Sigmoid colon (tissue), 7 donors: ENCODE measurements around the gene KIF22. TPM values are rescaled to one million over a fixed set of nuclear protein-coding genes. Genes with fewer than 3 reads are reported as not detected.
"Not testable (repeated sequence)": the region's sequence is repeated elsewhere in the genome, so short reads cannot be mapped to it uniquely, and the experiment has no call there.

Experiments used
- DNase-seq: peaks from one replicate; pipeline ENCODE4 v3.0.0-alpha.2; 2019
- H3K27ac ChIP-seq, 4 donors: fragments of 200-600 bp; sonication (generic); one replicate each; pipeline ENCODE4 v1.5.1; 2016 to 2019; ENCODE audit warnings: mild to moderate bottlenecking in 1 of 4
- H3K27me3 ChIP-seq, 3 donors: fragments of 200-600 bp; sonication (generic); one replicate each; pipeline ENCODE4 v1.5.1; 2019; ENCODE audit warnings: mild to moderate bottlenecking in 1 of 3
- H3K36me3 ChIP-seq, 4 donors: fragments of 200-600 bp; sonication (generic); one replicate each; pipeline ENCODE4 v1.5.1; 2016 to 2019
- H3K4me1 ChIP-seq, 4 donors: fragments of 200-600 bp; sonication (generic); one replicate each; pipeline ENCODE4 v1.5.1; 2017 to 2019
- H3K4me3 ChIP-seq, 4 donors: fragments of 200-600 bp; sonication (generic); one replicate each; pipeline ENCODE4 v1.5.1; 2017 to 2019; ENCODE audit warnings: mild to moderate bottlenecking in 2 of 4, moderate library complexity in 1 of 4
- H3K9me3 ChIP-seq, 4 donors: fragments of 200-600 bp in 3 of 4; sonication (generic) in 3 of 4; one replicate each; pipeline versions ENCODE4 v1.5.1 to v1.6.1; 2013 to 2019
- CTCF ChIP-seq, 4 experiments: fragments of 450-650 bp in 3 of 4; fragments of 200-600 bp in 1 of 4; IDR thresholded peaks; one replicate each; pipeline ENCODE4 v1.5.1; 2016 to 2019; ENCODE audit warnings: antibody characterized with exemption in 4 of 4, mild to moderate bottlenecking in 3 of 4, moderate library complexity in 2 of 4
- EP300 ChIP-seq, 4 donors: sonication (generic); formaldehyde crosslinking; IDR thresholded peaks; one replicate each; pipeline ENCODE4 v1.6.1; 2017; ENCODE audit warnings: antibody characterized with exemption in 4 of 4
- POLR2A ChIP-seq, 2 donors: fragments of 450-650 bp; IDR thresholded peaks; one replicate each; pipeline ENCODE4 v1.6.1; 2016; ENCODE audit warnings: antibody characterized with exemption in 2 of 2, mild to moderate bottlenecking in 2 of 2, moderate library complexity in 2 of 2
- POLR2AphosphoS5 ChIP-seq, 4 donors: sonication (generic); formaldehyde crosslinking; IDR thresholded peaks; one replicate each; pipeline ENCODE4 v1.6.1; 2017; ENCODE audit warnings: antibody characterized with exemption in 4 of 4
- WGBS, 2 donors: extraction: QIAGEN DNeasy Blood & Tissue Kit; methylation state at CpG; one replicate each; pipeline ENCODE4 v1.1.7; 2013; 5-methylcytosine and 5-hydroxymethylcytosine counted together
- intact Hi-C: fragments of 100-400 bp; cut with DNase I; formaldehyde crosslinking; loops from one replicate; pipeline ENCODE4 v1.15.1; 2023
- polyA plus RNA-seq, 3 donors: library from polyadenylated mRNA; stranded (reverse); fragments of 200-250 nt; gene quantifications; one replicate each; pipeline ENCODE4 v1.2.3, GENCODE V29; 2013
- total RNA-seq, 4 donors: library from RNA; depleted of rRNA; stranded (reverse); fragments of >200 nt; gene quantifications; one replicate each; pipeline ENCODE4 v1.1.0, GENCODE V29; 2016
- donor health status: healthy with polysubstance abuse.
- donor health status: Bipolar disorder and iron deficiency.
- donor health status: healthy.

The KIF22 gene
- total and polyA plus RNA-seq, 7 donors, result 11.5 to 71.5 (median 16.1) TPM

DNA sequence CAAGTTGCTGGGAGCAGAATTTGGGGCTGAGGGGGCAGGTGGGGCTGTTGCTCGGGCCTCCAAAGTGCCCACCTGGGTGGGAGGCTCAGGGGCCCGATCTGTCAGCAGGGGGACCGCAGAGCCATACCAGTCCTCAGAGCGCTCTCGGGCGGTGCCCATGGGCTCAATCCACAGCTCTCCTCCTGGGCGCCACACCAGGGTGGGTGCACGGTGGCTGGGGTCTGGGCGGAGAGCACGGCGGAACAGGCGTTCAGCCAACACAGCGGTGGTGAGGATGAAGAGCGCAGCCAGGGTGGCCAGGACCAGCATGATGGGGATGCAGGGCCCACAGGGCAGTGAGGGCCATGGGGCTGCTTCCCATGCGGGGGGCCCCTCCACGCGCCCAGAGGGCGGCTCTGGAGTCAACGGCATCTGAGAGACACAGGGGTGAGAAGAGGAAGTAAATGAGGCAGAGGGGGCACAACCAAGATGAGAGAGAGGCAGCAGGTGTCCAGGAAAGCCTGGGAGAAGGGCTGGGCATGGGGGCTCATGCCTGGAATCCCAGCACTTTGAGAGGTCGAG is 45.9 kb upstream of the KIF22 start:
- Histone ChIP-seq H3K4me3 (no peak overlapping the region), H3K27ac (no peak overlapping the region), H3K36me3 (no peaks in the 10 kb centered on the region), H3K4me1 (no peaks in the 10 kb centered on the region), H3K27me3 (peaks cover 0 to 5% (median 0%) of the 10 kb centered on the region in 3 donors), H3K9me3 (no peaks in the 10 kb centered on the region)
- 69 to 86% methylated on average over 20 of the region's 20 CpGs for WGBS, 2 donors
- TF ChIP-seq EP300 (IDR thresholded peaks at IDR 0.05) (no peak), POLR2A (IDR thresholded peaks at IDR 0.05) (no peak), CTCF (IDR thresholded peaks at IDR 0.05) (no peak), POLR2AphosphoS5 (IDR thresholded peaks at IDR 0.05) (no peak)
- DNase-seq, result no peak
- intact Hi-C loops, result no loop called here

- no peak for DNase-seq
- peak overlapping the region in 2 of 4 donors; percentile 28 to 40 for H3K4me3 ChIP-seq
- no peaks in the 10 kb centered on the region for H3K36me3 ChIP-seq
- peaks cover 0 to 5% (median 0%) of the 10 kb centered on the region in 3 donors for H3K27me3 ChIP-seq
- WGBS, 2 donors, result 51 to 82% methylated on average over 16 of the region's 16 CpGs
- TF ChIP-seq EP300 (IDR thresholded peaks at IDR 0.05) (no peak), CTCF (IDR thresholded peaks at IDR 0.05) (no peak), POLR2A (IDR thresholded peaks at IDR 0.05) (no peak), POLR2AphosphoS5 (IDR thresholded peaks at IDR 0.05) (no peak)
- peak overlapping the region in 1 of 4 donors; percentile 12 for H3K27ac ChIP-seq
- no peaks in the 10 kb centered on the region for H3K4me1 ChIP-seq
- intact Hi-C loops, result no loop called here
- no peaks in the 10 kb centered on the region for H3K9me3 ChIP-seq
Measured at GRCh38 chr16:29745121-29745852, 45.3 kb upstream of the KIF22 start.

GRCh38 chr16:29745853-29746345 is 44.7 kb upstream of the KIF22 start, which contains the start of gene C16orf54:
Gene C16orf54 (minus strand): TSS chr16:29745990. CDS start chr16:29744951, 1,039 bp downstream.
- intact Hi-C loops, result no loop called here
- no peaks in the 10 kb centered on the region for H3K4me1 ChIP-seq
- no peaks in the 10 kb centered on the region for H3K36me3 ChIP-seq
- 50 to 88% methylated on average over 12 of the region's 12 CpGs for WGBS, 2 donors
- no peaks in the 10 kb centered on the region for H3K9me3 ChIP-seq
- H3K27me3 ChIP-seq, result peaks cover 0 to 5% (median 0%) of the 10 kb centered on the region in 3 donors
- TF ChIP-seq CTCF (IDR thresholded peaks at IDR 0.05) (no peak), POLR2AphosphoS5 (IDR thresholded peaks at IDR 0.05) (no peak), EP300 (IDR thresholded peaks at IDR 0.05) (no peak), POLR2A (IDR thresholded peaks at IDR 0.05) (no peak)
- H3K4me3 ChIP-seq, result peak within 1 kb of the TSS in 2 of 4 donors; percentile 28 to 40
- DNase-seq, result peak; percentile 76
- H3K27ac ChIP-seq, result peak within 1 kb of the TSS in 1 of 4 donors; percentile 14

GRCh38 chr16:29746518-29746917 is 44.0 kb upstream of the KIF22 start:
- H3K4me1 ChIP-seq, H3K36me3 ChIP-seq, H3K27me3 ChIP-seq, DNase-seq, intact Hi-C loops, H3K4me3 ChIP-seq, H3K9me3 ChIP-seq: not testable (repeated sequence)
- WGBS, 2 donors, result 52 to 80% methylated on average over 4 of the region's 4 CpGs
- peak overlapping the region in 1 of 4 donors; percentile 14 for H3K27ac ChIP-seq

GRCh38 chr16:29747947-29748759 is 42.4 kb upstream of the KIF22 start:
- DNase-seq, result no peak
- 94 to 95% methylated on average over 30 of the region's 30 CpGs for WGBS, 2 donors
- H3K27me3 ChIP-seq, result no peaks in the 10 kb centered on the region
- TF ChIP-seq POLR2AphosphoS5 (IDR thresholded peaks at IDR 0.05) (no peak), CTCF (IDR thresholded peaks at IDR 0.05) (no peak), POLR2A (IDR thresholded peaks at IDR 0.05) (no peak), EP300 (IDR thresholded peaks at IDR 0.05) (no peak)
- no peak overlapping the region for H3K4me3 ChIP-seq
- intact Hi-C loops, result no loop called here
- no peak overlapping the region for H3K27ac ChIP-seq
- no peaks in the 10 kb centered on the region for H3K9me3 ChIP-seq
- H3K4me1 ChIP-seq, result no peaks in the 10 kb centered on the region
- no peaks in the 10 kb centered on the region for H3K36me3 ChIP-seq

GRCh38 chr16:29748760-29749149 is 41.8 kb upstream of the KIF22 start:
- H3K4me3 ChIP-seq, H3K27ac ChIP-seq, H3K27me3 ChIP-seq, DNase-seq, H3K4me1 ChIP-seq, H3K36me3 ChIP-seq, H3K9me3 ChIP-seq, intact Hi-C loops: not testable (repeated sequence)
- WGBS, 2 donors, result 58 to 60% methylated on average over 4 of the region's 4 CpGs
